HG02870 (cell line): Measurements from ENCODE around the gene NCOA6.

Source experiments
- ATAC-seq: cut with Tn5 transposase; IDR thresholded peaks from one replicate; pipeline ENCODE4 v1.9.1; 2021; ENCODE audit warnings: mild to moderate bottlenecking, moderate library complexity; ENCODE audit not compliant: unreplicated experiment

The NCOA6 gene

GRCh38 chr20:34706302-34706875, 119.1 kb downstream of the NCOA6 start:
- no peak for ATAC-seq

GRCh38 chr20:34705397-34706301, 119.8 kb downstream of the NCOA6 start:
- ATAC-seq = no peak

- ATAC-seq = no peak
Observed at GRCh38 chr20:34705008-34705396, 120.4 kb downstream of the NCOA6 start.

- peak; percentile 51 for ATAC-seq
Observed at GRCh38 chr20:34704177-34705007, 121.1 kb downstream of the NCOA6 start, which contains the start of gene TP53INP2. Gene TP53INP2 (plus strand): TSS chr20:34704344. CDS start chr20:34708740, 4,396 bp downstream.

GRCh38 chr20:34703424-34704176, 121.9 kb downstream of the NCOA6 start:
- no peak for ATAC-seq

GRCh38 chr20:34703061-34703423, 122.4 kb downstream of the NCOA6 start:
- ATAC-seq = no peak

GRCh38 chr20:34701405-34702085, 123.9 kb downstream of the NCOA6 start:
- ATAC-seq = no peak

- ATAC-seq = no peak
Observed at GRCh38 chr20:34693414-34693813, 132.0 kb downstream of the NCOA6 start.

GRCh38 chr20:34691838-34692237, 133.6 kb downstream of the NCOA6 start:
- no peak for ATAC-seq

GRCh38 chr20:34689486-34689885, 136.0 kb downstream of the NCOA6 start:
- no peak for ATAC-seq

GRCh38 chr20:34683667-34684066, 141.8 kb downstream of the NCOA6 start:
- ATAC-seq = no peak

GRCh38 chr20:34680586-34681175, 144.8 kb downstream of the NCOA6 start:
- no peak for ATAC-seq

GRCh38 chr20:34676642-34677373, 148.6 kb downstream of the NCOA6 start, which contains the start of gene PIGU:
Gene PIGU (minus strand): TSS chr20:34677092. CDS start chr20:34677085, 7 bp downstream.
- peak; percentile 87 for ATAC-seq

GRCh38 chr20:34675993-34676641, 149.3 kb downstream of the NCOA6 start:
- ATAC-seq = no peak

- no peak for ATAC-seq
Observed at GRCh38 chr20:34675561-34675960, 149.9 kb downstream of the NCOA6 start.

GRCh38 chr20:34673412-34673811, 152.0 kb downstream of the NCOA6 start:
- ATAC-seq = no peak

GRCh38 chr20:34669094-34669493, 156.4 kb downstream of the NCOA6 start:
- ATAC-seq = no peak
